Fibroblast of lung (primary cell): ENCODE results near the gene USP36.

ENCODE experiments used
- EZH2 ChIP-seq: IDR thresholded peaks from 2 replicates; pipeline ENCODE4 v1.5.1; 2012; ENCODE audit warnings: low read length, control low read depth, mild to moderate bottlenecking; ENCODE audit errors: missing control alignments
- TF ChIP-seq, protein P1 (sequence below), 2 donors: IDR thresholded peaks in 1 of 2; conservative IDR thresholded peaks in 1 of 2; 1 replicate in 1 of 2; 2 replicates in 1 of 2; pipeline ENCODE4 v1.5.1; 2011 to 2012; ENCODE audit warnings: low read length in 2 of 2, control low read depth in 1 of 2, inconsistent platforms in 1 of 2, low read depth in 1 of 2, mild to moderate bottlenecking in 1 of 2

DNA sequence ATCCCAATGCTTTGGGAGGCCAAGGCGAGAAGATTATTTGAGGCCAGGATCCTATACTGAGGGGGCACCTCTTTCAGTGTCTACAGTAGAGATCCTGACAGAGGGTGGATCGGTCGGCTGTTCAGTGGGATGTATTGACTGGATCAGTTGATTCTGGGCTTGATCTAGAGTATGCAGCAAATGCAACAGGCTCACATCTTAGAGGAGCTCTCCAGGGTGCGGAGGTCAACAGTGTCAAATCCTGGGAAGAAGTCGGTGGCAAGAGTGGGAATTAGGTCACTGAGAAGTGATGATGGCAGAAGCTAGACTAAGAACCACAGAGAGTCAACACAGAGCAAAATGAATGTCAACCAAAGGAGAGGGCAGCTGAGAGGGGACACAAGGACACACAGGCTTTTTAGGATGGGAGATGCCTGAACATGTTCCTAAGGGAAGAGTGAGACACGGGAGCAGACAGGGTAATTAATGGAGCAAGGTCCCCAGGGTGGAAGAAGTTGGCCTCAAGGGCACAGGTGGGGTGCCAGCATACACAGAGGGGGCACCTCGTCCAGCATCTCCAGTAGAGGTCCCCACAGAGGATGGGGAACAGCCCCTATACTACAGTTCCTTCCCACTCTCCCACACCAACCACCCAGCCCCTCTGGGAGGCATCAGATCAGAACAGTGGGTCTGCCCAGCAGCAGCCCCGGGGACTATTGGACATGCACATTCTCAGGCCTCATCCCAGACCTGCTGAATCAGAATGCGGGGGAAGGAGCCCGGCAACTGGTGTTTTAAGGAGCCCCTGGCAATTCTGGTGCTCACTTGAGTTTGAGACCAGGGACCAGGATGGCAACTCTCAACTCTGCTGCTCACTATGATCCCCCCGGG, 48.5 kb downstream of the USP36 start:
- TF ChIP-seq, protein P1, sequence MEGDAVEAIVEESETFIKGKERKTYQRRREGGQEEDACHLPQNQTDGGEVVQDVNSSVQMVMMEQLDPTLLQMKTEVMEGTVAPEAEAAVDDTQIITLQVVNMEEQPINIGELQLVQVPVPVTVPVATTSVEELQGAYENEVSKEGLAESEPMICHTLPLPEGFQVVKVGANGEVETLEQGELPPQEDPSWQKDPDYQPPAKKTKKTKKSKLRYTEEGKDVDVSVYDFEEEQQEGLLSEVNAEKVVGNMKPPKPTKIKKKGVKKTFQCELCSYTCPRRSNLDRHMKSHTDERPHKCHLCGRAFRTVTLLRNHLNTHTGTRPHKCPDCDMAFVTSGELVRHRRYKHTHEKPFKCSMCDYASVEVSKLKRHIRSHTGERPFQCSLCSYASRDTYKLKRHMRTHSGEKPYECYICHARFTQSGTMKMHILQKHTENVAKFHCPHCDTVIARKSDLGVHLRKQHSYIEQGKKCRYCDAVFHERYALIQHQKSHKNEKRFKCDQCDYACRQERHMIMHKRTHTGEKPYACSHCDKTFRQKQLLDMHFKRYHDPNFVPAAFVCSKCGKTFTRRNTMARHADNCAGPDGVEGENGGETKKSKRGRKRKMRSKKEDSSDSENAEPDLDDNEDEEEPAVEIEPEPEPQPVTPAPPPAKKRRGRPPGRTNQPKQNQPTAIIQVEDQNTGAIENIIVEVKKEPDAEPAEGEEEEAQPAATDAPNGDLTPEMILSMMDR (conservative IDR thresholded peaks at IDR 0.05 in 1 of 2, IDR thresholded peaks at IDR 0.05 in 1 of 2; ENCODE audit: low read depth in 1 of 2, low read length in 2 of 2), result no peak
- no peak for TF ChIP-seq EZH2
